GM12891 (cell line): ENCODE measurements around the gene BTBD9.

Experiments used
- DNase-seq: peaks from one replicate; pipeline ENCODE4 v3.0.0; 2011; ENCODE audit warnings: low spot score; ENCODE audit not compliant: insufficient read length
- FAIRE-seq: peaks from 2 replicates; lab custom pipeline; 2011; peaks lifted over from hg19 to GRCh38; lab: Jason Lieb, UNC
- PAX5 ChIP-seq: IDR thresholded peaks from 2 replicates; pipeline ENCODE4 v1.6.1; 2011; ENCODE audit warnings: low read length, moderate library complexity, mild to moderate bottlenecking; ENCODE audit not compliant: insufficient read depth, severe bottlenecking
- POLR2A ChIP-seq: IDR thresholded peaks from 2 replicates; pipeline ENCODE4 v1.6.1; 2011; ENCODE audit warnings: low read depth, low read length, control low read depth
- POLR2AphosphoS5 ChIP-seq: IDR thresholded peaks from 2 replicates; pipeline ENCODE4 v1.6.1; 2011; ENCODE audit warnings: low read depth, low read length, control low read depth
- POU2F2 ChIP-seq: IDR thresholded peaks from 2 replicates; pipeline ENCODE4 v1.6.1; 2011; ENCODE audit warnings: low read depth, mild to moderate bottlenecking, control low read depth, low read length, moderate library complexity
- SPI1 ChIP-seq: IDR thresholded peaks from 2 replicates; pipeline ENCODE4 v1.6.1; 2011; ENCODE audit warnings: low read depth, low read length, control low read depth
- TAF1 ChIP-seq: IDR thresholded peaks from 2 replicates; pipeline ENCODE4 v1.6.1; 2011; ENCODE audit warnings: low read depth, low read length, control low read depth

The BTBD9 gene

DNA sequence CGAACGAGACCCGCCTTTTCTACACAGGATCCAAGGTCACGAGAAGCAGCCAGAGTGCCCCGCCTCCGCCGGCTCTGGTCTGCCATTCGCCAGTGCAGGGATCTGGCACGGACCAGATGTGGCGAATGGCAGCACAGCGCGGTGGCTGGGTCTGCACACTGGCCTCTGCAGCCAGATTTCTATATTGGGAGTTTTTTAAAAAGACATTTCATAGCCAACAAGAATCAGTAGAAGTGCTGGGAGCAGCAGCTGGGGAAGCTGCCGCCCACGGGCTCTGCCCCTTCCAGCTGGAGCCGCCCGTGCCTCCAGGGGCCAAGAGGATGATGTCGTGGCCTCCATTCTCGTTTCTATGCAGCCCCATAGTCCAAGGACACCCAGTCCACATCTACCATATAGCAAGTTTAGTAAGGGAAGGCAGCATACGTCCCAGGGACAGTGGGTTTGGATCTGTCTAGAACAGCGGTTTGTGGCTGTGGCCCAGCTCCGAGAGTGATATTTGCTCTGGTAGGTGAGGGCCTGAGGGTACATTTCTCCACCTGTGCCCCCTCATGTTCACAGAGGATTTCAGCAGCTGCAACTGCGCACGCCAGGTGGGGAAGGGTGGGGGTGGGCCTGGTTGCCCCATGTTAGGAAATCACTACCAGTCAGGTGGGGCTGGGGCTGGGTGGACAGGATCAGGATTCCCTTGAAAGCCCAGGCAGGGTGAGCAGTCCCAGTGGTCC is 486.5 kb downstream of the BTBD9 start:
- no peak for FAIRE-seq
- TF ChIP-seq POLR2AphosphoS5 (no peak), POLR2A (no peak), TAF1 (no peak), POU2F2 (no peak), PAX5 (no peak), SPI1 (no peak)
- no peak for DNase-seq

DNA sequence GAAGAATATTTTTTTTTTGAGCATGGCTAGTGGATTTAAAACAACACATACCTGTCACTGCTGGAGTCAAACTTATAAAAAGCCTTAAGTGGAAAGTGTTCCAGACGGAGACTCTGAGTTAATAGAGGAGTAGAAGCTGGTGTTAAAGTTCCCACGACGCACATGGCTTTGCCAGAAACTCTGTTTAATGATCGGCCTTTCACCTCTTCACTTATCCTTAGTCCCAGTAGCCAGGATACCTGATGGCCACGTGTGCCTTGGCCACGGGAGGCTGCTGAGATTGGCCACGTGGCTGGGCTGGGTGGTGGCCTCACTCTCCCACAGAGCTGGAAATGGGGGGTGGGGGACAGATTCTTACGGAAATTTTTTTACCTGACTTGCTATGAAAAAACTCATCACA is 487.1 kb downstream of the BTBD9 start:
- FAIRE-seq (no peak), DNase-seq (no peak)
- TF ChIP-seq POLR2AphosphoS5, result no peak
- no peak for TF ChIP-seq PAX5
- no peak for TF ChIP-seq POLR2A
- TF ChIP-seq POU2F2, result no peak
- no peak for TF ChIP-seq SPI1
- TF ChIP-seq TAF1, result no peak

DNA sequence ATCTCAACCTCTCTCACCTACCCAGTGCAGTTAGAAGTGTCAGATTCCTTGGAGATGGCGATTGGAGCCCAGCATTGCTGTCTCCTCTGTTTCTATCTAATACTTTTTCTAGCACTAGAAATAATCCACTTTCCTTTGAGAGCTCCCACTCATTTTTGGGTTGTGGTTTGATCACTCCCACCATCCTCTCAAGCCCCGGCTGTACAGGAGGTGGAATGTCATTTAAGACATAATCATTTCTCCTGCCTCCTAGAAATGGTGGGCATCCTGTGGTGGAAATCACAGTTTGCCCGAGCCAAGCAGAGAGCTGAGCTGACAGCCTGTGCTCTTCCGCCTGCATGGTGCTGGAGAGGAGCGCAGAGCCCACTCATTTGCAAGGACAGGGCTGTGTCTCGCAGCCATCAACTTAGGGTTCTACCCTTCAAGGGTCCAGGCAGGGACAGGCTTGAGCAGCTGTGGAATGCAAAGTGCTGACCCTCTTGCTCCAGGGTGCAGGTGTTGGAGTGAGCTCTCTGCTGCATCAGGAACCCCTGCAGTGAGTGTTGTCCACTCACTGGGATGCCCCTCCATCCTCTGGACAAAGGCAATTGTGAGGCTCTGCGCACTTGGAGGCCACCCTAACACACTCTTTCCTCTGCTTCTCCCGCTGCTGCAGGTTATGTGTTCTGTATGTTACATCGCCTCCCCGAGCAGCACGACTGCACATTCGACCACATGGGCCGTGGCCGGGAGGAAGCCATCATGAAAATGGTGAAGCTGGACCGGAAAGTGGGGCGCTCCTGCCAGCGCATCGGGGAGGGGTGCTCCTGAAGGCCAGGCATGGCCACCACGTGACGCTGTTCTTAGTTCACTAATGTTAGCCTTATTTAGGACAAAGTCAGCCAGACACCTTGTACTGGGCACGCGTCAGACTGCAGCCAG is 487.9 kb downstream of the BTBD9 start:
- no peak for DNase-seq
- TF ChIP-seq POU2F2 (no peak), TAF1 (no peak), POLR2A (no peak), PAX5 (no peak), SPI1 (no peak), POLR2AphosphoS5 (no peak)
- no peak for FAIRE-seq

DNA sequence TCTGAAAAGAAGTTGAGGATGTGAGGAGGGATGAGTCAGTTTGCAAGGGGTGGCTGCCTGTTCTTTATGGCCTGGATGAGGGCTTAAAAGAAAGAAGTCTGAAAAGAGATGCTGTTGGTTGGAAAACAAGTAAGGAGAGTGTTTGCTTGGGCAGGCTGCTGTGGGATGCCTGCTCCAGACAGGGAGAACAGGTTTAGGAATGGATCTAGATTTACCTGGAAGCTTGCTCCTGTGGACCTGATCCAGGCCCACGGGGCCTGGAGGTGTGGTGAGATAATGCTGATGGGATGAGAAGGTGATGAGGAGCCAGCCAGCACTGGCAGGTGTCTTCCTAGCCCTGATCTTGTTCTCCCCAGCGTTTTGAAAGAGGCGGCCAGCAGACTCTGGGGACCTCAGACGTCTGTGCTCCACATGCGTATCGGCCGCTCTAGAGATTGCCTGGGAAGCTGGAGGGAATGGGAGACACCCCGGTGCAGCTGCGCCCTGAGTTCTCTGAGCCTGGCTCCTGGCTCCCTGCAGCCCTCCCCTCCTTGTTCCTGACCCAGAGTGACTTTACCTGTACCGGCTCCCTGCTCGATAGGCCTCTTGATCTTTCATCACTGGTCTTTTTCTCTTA is 488.9 kb downstream of the BTBD9 start:
- TF ChIP-seq PAX5 (no peak), TAF1 (no peak), POLR2AphosphoS5 (no peak), POU2F2 (no peak)
- FAIRE-seq, result no peak
- no peak for DNase-seq

DNA sequence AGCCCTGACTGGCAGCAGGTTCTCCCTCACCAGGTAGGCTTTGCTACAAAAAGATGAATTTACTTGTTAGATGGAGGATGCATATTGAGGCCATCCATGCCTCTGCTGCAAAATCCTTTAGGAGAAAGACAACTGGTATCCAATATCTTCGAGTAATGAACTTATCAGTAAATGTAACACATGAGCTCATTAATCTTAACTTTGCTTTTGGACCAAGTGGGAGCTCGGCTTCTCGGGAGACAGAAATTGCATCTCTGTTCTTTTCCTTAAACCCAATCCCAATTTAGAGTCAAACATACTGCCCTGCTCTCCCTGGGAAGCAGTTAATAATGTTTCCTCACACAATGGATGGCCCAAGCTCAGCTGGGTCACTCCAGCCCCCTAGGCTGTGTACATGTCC is 489.7 kb downstream of the BTBD9 start:
- FAIRE-seq (no peak), DNase-seq (no peak)
- TF ChIP-seq TAF1 (no peak), SPI1 (no peak), POLR2A (no peak), POLR2AphosphoS5 (no peak), POU2F2 (no peak)

DNA sequence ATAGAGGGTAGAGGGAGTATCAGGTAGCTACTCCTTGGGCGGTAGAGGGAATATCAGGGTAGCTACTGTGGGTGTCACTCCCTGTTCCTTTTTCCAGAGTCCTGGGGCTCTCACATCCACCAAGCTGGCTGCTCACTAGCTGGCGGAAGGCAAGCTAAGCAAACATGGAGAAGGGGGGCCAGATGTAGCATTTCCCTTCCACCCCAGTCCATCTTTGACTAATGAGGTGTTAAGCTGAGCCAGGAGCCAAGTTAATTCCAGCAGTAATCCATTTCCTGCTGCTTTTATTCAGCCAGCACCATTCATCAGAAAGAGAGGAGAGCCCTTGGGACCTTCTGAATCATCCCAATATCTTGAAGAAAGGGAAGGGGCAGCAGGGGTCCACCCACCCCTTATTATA is 490.2 kb downstream of the BTBD9 start:
- TF ChIP-seq POLR2AphosphoS5, result no peak
- TF ChIP-seq PAX5, result no peak
- TF ChIP-seq POLR2A, result no peak
- TF ChIP-seq SPI1, result no peak
- TF ChIP-seq TAF1, result no peak
- no peak for TF ChIP-seq POU2F2
- DNase-seq (no peak), FAIRE-seq (no peak)

DNA sequence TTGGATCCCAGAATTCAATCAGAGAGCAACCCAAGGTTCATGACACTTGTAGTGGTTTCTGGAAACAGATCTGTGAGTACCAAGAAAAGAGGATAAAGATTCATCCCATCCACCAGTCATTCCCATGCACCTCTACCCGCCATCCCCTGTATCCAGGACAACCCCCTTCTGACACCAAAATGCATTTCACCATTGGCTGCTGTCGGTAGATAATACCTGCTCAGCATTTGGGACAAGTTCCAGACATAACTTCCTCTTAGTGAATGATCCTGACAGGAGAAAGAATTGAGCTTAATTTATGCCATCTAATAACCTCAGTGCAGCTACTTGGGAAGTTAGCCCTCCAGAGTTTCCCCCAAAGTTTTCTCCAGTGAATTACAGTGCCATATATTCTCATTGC is 491.1 kb downstream of the BTBD9 start:
- DNase-seq (no peak), FAIRE-seq (no peak)
- TF ChIP-seq PAX5 (no peak), POLR2A (no peak), POLR2AphosphoS5 (no peak), POU2F2 (no peak), TAF1 (no peak), SPI1 (no peak)

DNA sequence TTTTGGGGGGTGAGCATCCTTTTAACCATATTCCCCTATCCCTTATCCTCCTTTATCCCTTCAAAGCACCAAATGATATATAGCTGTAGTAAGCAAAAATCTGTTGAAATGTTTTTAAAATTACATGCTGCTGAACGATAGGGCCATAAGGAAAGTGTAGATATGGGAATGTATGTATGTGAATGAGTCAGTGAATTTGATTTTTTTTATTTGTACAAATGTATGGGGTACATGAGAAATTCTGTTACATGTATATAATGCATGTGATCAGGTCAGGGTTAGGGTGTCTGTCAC is 493.0 kb downstream of the BTBD9 start:
- TF ChIP-seq SPI1 (no peak), POLR2A (no peak), TAF1 (no peak), POLR2AphosphoS5 (no peak), PAX5 (no peak), POU2F2 (no peak)
- FAIRE-seq (no peak), DNase-seq (no peak)
